HG03342 (cell line): ENCODE measurements around the gene RASAL2.
"Not testable (repeated sequence)": the region's sequence is repeated elsewhere in the genome, so short reads cannot be mapped to it uniquely, and the experiment has no call there.

ENCODE experiments used
- ATAC-seq: cut with Tn5 transposase; IDR thresholded peaks from one replicate; pipeline ENCODE4 v1.9.1; 2021; ENCODE audit warnings: mild to moderate bottlenecking, moderate library complexity; ENCODE audit not compliant: unreplicated experiment

RASAL2 gene

GRCh38 chr1:178368208-178368607, 274.3 kb downstream of the RASAL2 start:
- ATAC-seq = no peak

GRCh38 chr1:178371235-178371634, 277.3 kb downstream of the RASAL2 start:
- no peak for ATAC-seq

- ATAC-seq = no peak
Measured at GRCh38 chr1:178371933-178372388, 278.1 kb downstream of the RASAL2 start.

- ATAC-seq = no peak
Measured at GRCh38 chr1:178374016-178374415, 280.1 kb downstream of the RASAL2 start.

- ATAC-seq = no peak
Measured at GRCh38 chr1:178376008-178376407, 282.1 kb downstream of the RASAL2 start.

GRCh38 chr1:178379807-178380206, 285.9 kb downstream of the RASAL2 start:
- ATAC-seq = no peak

GRCh38 chr1:178382372-178382771, 288.5 kb downstream of the RASAL2 start:
- ATAC-seq = no peak

- no peak for ATAC-seq
Measured at GRCh38 chr1:178385662-178386061, 291.8 kb downstream of the RASAL2 start.

- ATAC-seq = no peak
Measured at GRCh38 chr1:178388418-178389145, 294.7 kb downstream of the RASAL2 start.

GRCh38 chr1:178389441-178389840, 295.5 kb downstream of the RASAL2 start:
- no peak for ATAC-seq

- ATAC-seq = not testable (repeated sequence)
Measured at GRCh38 chr1:178390280-178390679, 296.4 kb downstream of the RASAL2 start.

- no peak for ATAC-seq
Measured at GRCh38 chr1:178393370-178393769, 299.5 kb downstream of the RASAL2 start.

GRCh38 chr1:178396789-178397188, 302.9 kb downstream of the RASAL2 start:
- ATAC-seq = no peak

- ATAC-seq = no peak
Measured at GRCh38 chr1:178397678-178398077, 303.8 kb downstream of the RASAL2 start.

- no peak for ATAC-seq
Measured at GRCh38 chr1:178399177-178399728, 305.3 kb downstream of the RASAL2 start.

- ATAC-seq = no peak
Measured at GRCh38 chr1:178405137-178405536, 311.2 kb downstream of the RASAL2 start.

- no peak for ATAC-seq
Measured at GRCh38 chr1:178407215-178407614, 313.3 kb downstream of the RASAL2 start.

GRCh38 chr1:178407655-178408054, 313.8 kb downstream of the RASAL2 start:
- no peak for ATAC-seq

GRCh38 chr1:178408871-178409270, 315.0 kb downstream of the RASAL2 start:
- ATAC-seq = no peak

- no peak for ATAC-seq
Measured at GRCh38 chr1:178409541-178409940, 315.6 kb downstream of the RASAL2 start.

- peak; percentile 84 for ATAC-seq
Measured at GRCh38 chr1:178411756-178412399, 318.0 kb downstream of the RASAL2 start.

GRCh38 chr1:178412400-178412770, 318.5 kb downstream of the RASAL2 start:
- ATAC-seq = peak; percentile 87
